ENCODE data around the gene TSHZ1.

Gene TSHZ1

GRCh38 chr18:75207310-75208154 is 3.1 kb upstream of the TSHZ1 start:
- peak; percentile 52 for DNase-seq (ENCODE audit: low read depth, low spot score)

- peak; percentile 79 for DNase-seq (ENCODE audit: low read depth, low spot score)
Observed at GRCh38 chr18:75208155-75208835, 2.3 kb upstream of the TSHZ1 start.

GRCh38 chr18:75208836-75209128 is 1.8 kb upstream of the TSHZ1 start:
- no peak for DNase-seq (ENCODE audit: low read depth, low spot score)

GRCh38 chr18:75209129-75209950 is 1.3 kb upstream of the TSHZ1 start, which contains the start of gene PTGR3:
TSS of gene PTGR3 (minus strand) at chr18:75209139. CDS start at chr18:75209058, 81 bp downstream.
- DNase-seq (ENCODE audit: low read depth, low spot score): peak; percentile 85

- no peak for DNase-seq (ENCODE audit: low read depth, low spot score)
Observed at GRCh38 chr18:75209951-75210258, 692 bp upstream of the TSHZ1 start.

- DNase-seq (ENCODE audit: low read depth, low spot score): peak; percentile 57
Observed at GRCh38 chr18:75211002-75211621, 515 bp downstream of the TSHZ1 start.

GRCh38 chr18:75211626-75211952 is 992 bp downstream of the TSHZ1 start:
- DNase-seq (ENCODE audit: low read depth, low spot score): no peak

- DNase-seq (ENCODE audit: low read depth, low spot score): peak; percentile 60
Observed at GRCh38 chr18:75211953-75212750, 1.6 kb downstream of the TSHZ1 start.

GRCh38 chr18:75212751-75213090 is 2.1 kb downstream of the TSHZ1 start:
- DNase-seq (ENCODE audit: low read depth, low spot score): peak; percentile 30

GRCh38 chr18:75213611-75214331 is 3.2 kb downstream of the TSHZ1 start:
- peak; percentile 78 for DNase-seq (ENCODE audit: low read depth, low spot score)

GRCh38 chr18:75214332-75214690 is 3.7 kb downstream of the TSHZ1 start:
- no peak for DNase-seq (ENCODE audit: low read depth, low spot score)

GRCh38 chr18:75214766-75215510 is 4.3 kb downstream of the TSHZ1 start:
- DNase-seq (ENCODE audit: low read depth, low spot score): no peak

GRCh38 chr18:75215663-75216062 is 5.1 kb downstream of the TSHZ1 start:
- DNase-seq (ENCODE audit: low read depth, low spot score): no peak

- no peak for DNase-seq (ENCODE audit: low read depth, low spot score)
Observed at GRCh38 chr18:75216212-75216910, 5.8 kb downstream of the TSHZ1 start.

- no peak for DNase-seq (ENCODE audit: low read depth, low spot score)
Observed at GRCh38 chr18:75216911-75217689, 6.5 kb downstream of the TSHZ1 start.

GRCh38 chr18:75218065-75218923 is 7.7 kb downstream of the TSHZ1 start:
- DNase-seq (ENCODE audit: low read depth, low spot score): no peak

GRCh38 chr18:75219745-75220375 is 9.3 kb downstream of the TSHZ1 start:
- DNase-seq (ENCODE audit: low read depth, low spot score): no peak
